HepG2 (cell line): ENCODE measurements around the gene GGCT. TPM values are rescaled to one million over a fixed set of nuclear protein-coding genes. Genes with fewer than 3 reads are reported as not detected.

ENCODE experiments used
- ATF6 ChIP-seq: sonication (generic); formaldehyde crosslinking; conservative IDR thresholded peaks from 2 replicates; pipeline ENCODE4 v1.4.0; 2020; ENCODE audit warnings: missing genetic modification reagents
- KDM1A ChIP-seq: IDR thresholded peaks from 2 replicates; pipeline ENCODE4 v1.6.1; 2016; ENCODE audit warnings: missing compliant biosample characterization
- KDM3A ChIP-seq: IDR thresholded peaks from 2 replicates; pipeline ENCODE4 v1.6.1; 2018; ENCODE audit warnings: low read depth, missing compliant biosample characterization
- KIAA2018 ChIP-seq: sonication (generic); formaldehyde crosslinking; IDR thresholded peaks from 2 replicates; pipeline ENCODE4 v1.5.0; 2020; ENCODE audit warnings: mild to moderate bottlenecking, missing genetic modification reagents, borderline replicate concordance
- MYPOP ChIP-seq: sonication (generic); formaldehyde crosslinking; IDR thresholded peaks from 2 replicates; pipeline ENCODE4 v1.8.1; 2023; ENCODE audit warnings: mild to moderate bottlenecking, moderate library complexity, missing genetic modification reagents
- ZBTB40 ChIP-seq, 2 experiments: fragments of 450-650 bp in 1 of 2; sonication (generic) in 1 of 2; formaldehyde crosslinking in 1 of 2; IDR thresholded peaks; 2 replicates each; pipeline versions ENCODE4 v1.6.1 to v1.8.0; 2016 to 2022; ENCODE audit warnings: antibody characterized with exemption in 1 of 2, mild to moderate bottlenecking in 1 of 2, missing genetic modification reagents in 1 of 2
- polyA plus RNA-seq, 8 experiments: library from polyadenylated mRNA; depleted of rRNA in 3 of 8; stranded (reverse) in 7 of 8; unstranded in 1 of 8; fragments of >200 nt; fragmentation: Illumina TruSeq in 4 of 8; extraction: Trizol in 4 of 8; gene quantifications; 2 replicates each; pipeline versions ENCODE4 v1.2.1 to v1.2.3, GENCODE V29; 2011 to 2016; ENCODE audit warnings: low read depth in 4 of 8, missing spikeins in 1 of 8, mixed read lengths in 1 of 8; ENCODE audit not compliant: insufficient read depth in 1 of 8
- total RNA-seq, 5 experiments: library from RNA; depleted of rRNA; stranded (reverse); fragments of >200 nt; fragmentation: Illumina TruSeq; extraction: Trizol; gene quantifications; 2 replicates each; pipeline ENCODE4 v1.2.3, GENCODE V29; 2016; ENCODE audit warnings: low read depth in 1 of 5

Gene GGCT
- total and polyA plus RNA-seq, 2 of the 13 experiments (the other 11 are each of a cell fraction or from before 2014, with no cell fraction given): 19.5 to 78.3 TPM

- no peak for TF ChIP-seq ATF6
- no peak for TF ChIP-seq KIAA2018
- no peak for TF ChIP-seq KDM1A (CRISPR knock-in tag)
- TF ChIP-seq MYPOP (CRISPR knock-in tag): peak; percentile 98
- TF ChIP-seq ZBTB40 (IDR thresholded peaks at IDR 0.05): no peak
- peak; percentile 65 for TF ChIP-seq ZBTB40 (CRISPR knock-in tag; IDR thresholded peaks at IDR 0.05)
- 0 out of 2 replicates have a peak, but pooled peaks have one; percentile 55 for TF ChIP-seq KDM3A (CRISPR knock-in tag)
Measured at GRCh38 chr7:30478349-30479201, 26.1 kb downstream of the GGCT start, which contains the start of gene NOD1 (continued).
